GM18861 (cell line): ENCODE data around the gene EFHD2.
"Not testable (repeated sequence)": the region's sequence is repeated elsewhere in the genome, so short reads cannot be mapped to it uniquely, and the experiment has no call there.

Source experiments
- ATAC-seq: cut with Tn5 transposase; IDR thresholded peaks from one replicate; pipeline ENCODE4 v1.9.1; 2021; ENCODE audit not compliant: unreplicated experiment

Gene EFHD2

DNA sequence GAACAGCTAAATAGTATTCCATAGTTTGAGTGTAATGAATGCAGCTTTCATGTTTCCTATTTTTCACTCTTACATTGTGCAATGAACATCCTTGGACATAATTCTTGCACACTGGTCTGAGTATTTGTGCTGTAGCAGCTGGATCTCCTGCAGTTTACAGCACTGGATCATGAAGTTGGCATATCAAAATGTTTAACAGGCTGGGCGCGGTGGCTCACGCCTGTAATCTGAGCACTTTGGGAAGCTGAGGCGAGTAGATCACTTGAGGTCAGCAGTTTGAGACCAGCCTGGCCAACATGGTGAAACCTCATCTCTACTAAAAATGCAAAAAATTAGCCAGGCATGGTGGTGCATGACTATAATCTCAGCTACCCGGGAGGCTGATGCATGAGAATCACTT is 61.4 kb downstream of the EFHD2 start:
- ATAC-seq = not testable (repeated sequence)

DNA sequence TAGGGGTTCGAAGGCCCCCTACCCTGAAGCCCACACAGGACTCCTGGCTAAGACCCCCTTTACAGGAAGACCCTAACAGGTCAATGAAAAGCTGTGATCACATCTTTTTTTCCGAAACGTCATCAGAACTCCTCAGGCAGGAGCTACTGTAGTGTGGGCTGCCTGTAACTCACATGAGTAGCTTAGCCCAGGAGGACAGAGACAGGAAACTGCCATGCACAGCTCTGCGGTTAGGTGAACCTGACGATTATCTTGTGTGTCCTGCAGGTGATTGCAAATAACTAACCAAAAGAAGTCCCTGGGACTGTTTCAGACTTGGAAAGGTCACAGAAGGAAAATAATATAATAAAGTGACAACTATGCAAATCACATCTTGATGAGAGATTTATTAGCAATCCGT is 62.0 kb downstream of the EFHD2 start:
- not testable (repeated sequence) for ATAC-seq

DNA sequence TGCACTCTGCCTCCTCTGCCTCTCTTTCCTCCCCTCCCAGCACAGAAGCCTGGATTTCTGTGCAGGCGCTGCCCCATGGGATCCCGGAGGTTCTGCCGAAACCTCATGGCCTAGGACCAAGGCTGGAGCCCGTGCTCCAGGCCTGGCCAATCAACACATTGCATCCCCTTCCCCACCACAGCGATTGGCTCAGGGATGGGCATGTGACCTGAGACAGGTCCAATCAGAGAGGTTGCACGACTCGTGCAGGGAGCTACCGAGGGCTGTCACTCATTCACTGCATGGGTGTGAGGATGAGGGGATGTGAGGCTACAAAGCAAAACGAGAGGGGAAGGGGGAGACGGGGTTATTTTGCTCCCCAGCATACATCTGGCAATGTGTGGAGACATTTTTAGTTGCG is 62.9 kb downstream of the EFHD2 start:
- ATAC-seq = no peak

DNA sequence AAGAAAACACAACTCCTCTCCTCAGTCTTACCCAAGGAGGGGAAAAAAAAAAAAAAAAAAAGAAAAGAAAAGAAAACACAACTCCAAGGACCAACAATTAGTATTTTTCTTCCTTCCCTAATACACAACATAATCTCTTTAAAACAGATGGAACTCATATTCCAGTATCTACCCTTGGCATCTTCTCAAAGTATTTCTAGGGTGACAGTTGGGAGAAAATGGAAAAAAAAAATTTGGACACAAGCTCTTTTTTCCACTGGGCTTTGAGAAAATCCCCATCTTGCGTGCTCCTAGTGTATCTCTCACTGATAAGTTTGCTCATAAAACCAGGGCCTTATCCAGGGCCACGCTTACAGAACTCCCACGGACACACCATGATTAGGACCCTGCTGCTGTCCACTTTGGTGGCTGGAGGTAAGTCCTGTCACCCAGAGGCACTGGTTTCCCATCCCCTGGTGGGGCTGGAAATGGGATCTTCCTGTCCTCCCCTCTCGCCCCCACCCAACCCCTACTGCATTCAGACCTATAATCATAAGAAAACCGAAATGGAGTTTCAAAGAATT is 66.1 kb downstream of the EFHD2 start, which contains the start of gene CELA2B:
Gene CELA2B, plus strand, starts transcription at position 353 of the 563 bp plus-strand sequence. Its CDS starts 22 bp downstream, at position 375.
- ATAC-seq = no peak

DNA sequence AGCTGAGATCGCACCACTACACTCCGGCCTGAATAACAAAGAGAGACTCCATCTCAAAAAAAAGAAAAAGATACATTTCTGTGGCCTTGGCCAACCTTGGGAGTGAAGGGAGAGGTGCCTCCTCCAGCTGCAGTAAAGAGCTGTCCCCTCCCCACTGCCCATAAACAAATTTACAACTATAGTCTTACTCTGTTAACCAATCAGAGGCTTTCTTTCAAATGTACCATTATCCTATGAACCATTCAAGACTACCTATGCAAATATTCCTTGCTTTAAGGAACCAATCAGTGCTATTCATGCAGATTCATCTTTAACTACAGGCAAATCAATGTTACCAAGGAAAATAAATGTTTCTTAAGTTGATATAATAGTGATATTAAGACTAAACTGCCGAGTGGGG is 67.2 kb downstream of the EFHD2 start:
- ATAC-seq = no peak

DNA sequence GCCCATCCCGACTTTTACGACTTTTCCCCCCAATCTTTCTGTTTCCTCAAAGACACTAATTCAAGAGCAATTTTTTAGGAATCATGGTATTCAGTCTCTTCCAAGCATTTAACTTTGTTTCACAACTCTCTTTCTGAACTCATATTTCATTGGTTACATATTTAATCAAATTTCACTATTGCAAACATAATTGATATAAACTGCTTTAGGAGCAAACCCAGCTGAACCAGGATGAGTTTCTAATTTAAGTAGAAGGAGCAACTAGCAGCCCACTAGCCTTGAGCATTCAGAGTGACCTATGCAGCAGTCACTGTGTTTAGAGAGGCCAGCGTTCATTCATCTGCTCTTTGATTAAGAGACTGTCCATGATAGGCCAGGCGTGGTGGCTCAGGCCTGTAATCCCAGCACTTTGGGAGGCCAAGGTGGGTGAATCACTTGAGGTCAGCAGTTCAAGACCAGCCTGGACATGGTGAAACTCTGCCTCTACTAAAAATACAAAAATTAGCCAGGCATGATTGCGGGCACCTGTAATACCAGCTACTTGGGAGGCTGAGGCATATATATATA is 68.0 kb downstream of the EFHD2 start:
- ATAC-seq = no peak
